HepG2 (cell line): ENCODE data around the gene PON1. TPM values are rescaled to one million over a fixed set of nuclear protein-coding genes. Genes with fewer than 3 reads are reported as not detected.

Experiments
- ATAC-seq: fragments of 200-7000 bp; cut with Tn5 transposase; 3 replicates; pipeline ENCODE4 v1.9.1; 2020; ENCODE audit warnings: mild to moderate bottlenecking, moderate library complexity
- BruUV-seq: library from RNA; stranded (reverse); fragments of 400-500 nt; replicated peaks from 2 replicates; lab custom pipeline; 2021; lab: Mats Ljungman, UMichigan
- CTCF ChIA-PET: fragments of 300-600 bp; formaldehyde crosslinking; extraction: SDS; loops from one replicate; lab custom pipeline; 2021; ENCODE audit warnings: low total read pairs, inconsistent platforms, low intra/inter-chr PET ratio; lab: Yijun Ruan, JAX
- POLR2A ChIA-PET: fragments of 350-600 bp; sonication (Branson Sonifier 250); formaldehyde crosslinking; loops from one replicate; lab custom pipeline; 2020; ENCODE audit warnings: antibody characterized with exemption, inconsistent platforms; lab: Yijun Ruan, JAX
- DNase-seq: peaks from one replicate; pipeline ENCODE4 v3.0.0-alpha.2; 2015; ENCODE audit warnings: low spot score
- FAIRE-seq: peaks from 3 replicates; lab custom pipeline; 2011; peaks lifted over from hg19 to GRCh38; lab: Jason Lieb, UNC
- H2AFZ ChIP-seq: one replicate; pipeline ENCODE4 v1.6.1; 2011; ENCODE audit warnings: low read length, inconsistent platforms
- H3K27ac ChIP-seq: fragments of 300-600 bp; 3 replicates; pipeline ENCODE4 v1.8.0; 2011; ENCODE audit warnings: mixed run types, mild to moderate bottlenecking, mixed read lengths, low read length, inconsistent platforms; ENCODE audit not compliant: insufficient read depth; ENCODE audit errors: extremely low read length
- H3K27me3 ChIP-seq, 2 experiments: fragments of 200-600 bp in 1 of 2; 2 replicates in 1 of 2; 3 replicates in 1 of 2; pipeline versions ENCODE4 v1.6.0 to v1.8.0; 2011; ENCODE audit warnings: low read length in 2 of 2, mild to moderate bottlenecking in 2 of 2, moderate library complexity in 2 of 2, inconsistent platforms in 1 of 2; ENCODE audit not compliant: insufficient read depth in 2 of 2, control insufficient read depth in 1 of 2
- H3K36me3 ChIP-seq, 2 experiments: fragments of 200-600 bp in 1 of 2; replicated peaks in 1 of 2; 2 replicates in 1 of 2; 3 replicates in 1 of 2; pipeline versions ENCODE4 v1.5.1 to v1.8.0; 2011; ENCODE audit warnings: low read length in 2 of 2, inconsistent platforms in 1 of 2; ENCODE audit not compliant: insufficient read depth in 2 of 2, control insufficient read depth in 1 of 2
- H3K4me1 ChIP-seq: 2 replicates; pipeline ENCODE4 v1.5.1; 2012; ENCODE audit warnings: low read length, inconsistent platforms; ENCODE audit not compliant: insufficient read depth
- H3K4me2 ChIP-seq: 2 replicates; pipeline ENCODE4 v1.6.0; 2011; ENCODE audit warnings: low read depth, low read length, inconsistent platforms
- H3K4me3 ChIP-seq, 3 experiments: fragments of 200-600 bp in 1 of 3; sonication (generic), shearing (Covaris generic) in 1 of 3; replicated peaks in 1 of 3; 2 replicates each; pipeline ENCODE4 v1.5.1; 2011 to 2016; ENCODE audit warnings: low read length in 3 of 3, inconsistent platforms in 2 of 3, low read depth in 2 of 3, mild to moderate bottlenecking in 2 of 3, control low read depth in 1 of 3, mixed read lengths in 1 of 3; ENCODE audit not compliant: insufficient read depth in 1 of 3
- H3K79me2 ChIP-seq: one replicate; pipeline ENCODE4 v1.6.1; 2011; ENCODE audit warnings: low read length, inconsistent platforms; ENCODE audit not compliant: insufficient read depth
- H3K9ac ChIP-seq: 2 replicates; pipeline ENCODE4 v1.6.0; 2011; ENCODE audit warnings: mild to moderate bottlenecking, low read depth, low read length, inconsistent platforms; ENCODE audit not compliant: insufficient read depth
- H3K9me3 ChIP-seq: 2 replicates; pipeline ENCODE4 v1.5.1; 2012; ENCODE audit warnings: mild to moderate bottlenecking, low read length
- H4K20me1 ChIP-seq: 2 replicates; pipeline ENCODE4 v1.6.0; 2011; ENCODE audit warnings: inconsistent platforms, mild to moderate bottlenecking, low read length, moderate library complexity; ENCODE audit not compliant: insufficient read depth
- CBX2 ChIP-seq, 2 experiments: fragments of 200-600 bp in 1 of 2; sonication (generic); formaldehyde crosslinking in 1 of 2; IDR thresholded peaks; 2 replicates each; pipeline versions ENCODE4 v1.7.0 to v1.8.1; 2018 to 2022; ENCODE audit warnings: low read depth in 2 of 2, low read length in 1 of 2, mild to moderate bottlenecking in 1 of 2, missing genetic modification reagents in 1 of 2
- MYC ChIP-seq: sonication (generic); formaldehyde crosslinking; IDR thresholded peaks from 2 replicates; pipeline ENCODE4 v1.9.0; 2021; ENCODE audit warnings: missing genetic modification reagents, borderline replicate concordance
- ONECUT2 ChIP-seq: sonication (generic); formaldehyde crosslinking; IDR thresholded peaks from 2 replicates; pipeline ENCODE4 v1.4.0; 2020; ENCODE audit warnings: missing genetic modification reagents
- POLR2AphosphoS2 ChIP-seq: IDR thresholded peaks from 2 replicates; pipeline ENCODE4 v1.6.1; 2011; ENCODE audit warnings: low read depth, low read length, improper control_type of control experiment
- TSC22D2 ChIP-seq: sonication (generic); formaldehyde crosslinking; IDR thresholded peaks from 2 replicates; pipeline ENCODE4 v1.5.1; 2020; ENCODE audit warnings: missing genetic modification reagents, mild to moderate bottlenecking, borderline replicate concordance
- ZBTB26 ChIP-seq: IDR thresholded peaks from 2 replicates; pipeline ENCODE4 v1.6.1; 2016; ENCODE audit warnings: missing compliant biosample characterization, missing genetic modification reagents, borderline replicate concordance
- ZNF510 ChIP-seq: sonication (generic); formaldehyde crosslinking; IDR thresholded peaks from 2 replicates; pipeline ENCODE4 v1.4.0; 2020; ENCODE audit warnings: low read depth, mild to moderate bottlenecking, missing genetic modification reagents
- WGBS: methylation state at CpG from one replicate; pipeline ENCODE4 v1.1.6; 2017; ENCODE audit warnings: low lambda C conversion rate; 5-methylcytosine and 5-hydroxymethylcytosine counted together
- in situ Hi-C: cut with HindIII; loops from 2 replicates; pipeline ENCODE4 v1.10.0; 2017; ENCODE audit warnings: low pct_unique_long_range_greater_than_20kb; ENCODE audit not compliant: extremely low pct_ligation_motif_present
- intact Hi-C: fragments of 100-400 bp; cut with micrococcal nuclease; formaldehyde crosslinking; loops from one replicate; pipeline ENCODE4 v1.10.0; 2022; ENCODE audit not compliant: unreplicated experiment
- polyA plus RNA-seq, 8 experiments: library from polyadenylated mRNA; depleted of rRNA in 3 of 8; stranded (reverse) in 7 of 8; unstranded in 1 of 8; fragments of >200 nt; fragmentation: Illumina TruSeq in 4 of 8; extraction: Trizol in 4 of 8; gene quantifications; 2 replicates each; pipeline versions ENCODE4 v1.2.1 to v1.2.3, GENCODE V29; 2011 to 2016; ENCODE audit warnings: low read depth in 4 of 8, missing spikeins in 1 of 8, mixed read lengths in 1 of 8; ENCODE audit not compliant: insufficient read depth in 1 of 8
- total RNA-seq, 5 experiments: library from RNA; depleted of rRNA; stranded (reverse); fragments of >200 nt; fragmentation: Illumina TruSeq; extraction: Trizol; gene quantifications; 2 replicates each; pipeline ENCODE4 v1.2.3, GENCODE V29; 2016; ENCODE audit warnings: low read depth in 1 of 5
- TF ChIP-seq, protein P1 (sequence below): sonication (generic); formaldehyde crosslinking; IDR thresholded peaks from 2 replicates; pipeline ENCODE4 v1.5.1; 2020; ENCODE audit warnings: mild to moderate bottlenecking, moderate library complexity, missing genetic modification reagents
- TF ChIP-seq, protein P2 (sequence below): sonication (generic); formaldehyde crosslinking; IDR thresholded peaks from 2 replicates; pipeline ENCODE4 v1.4.0; 2020; ENCODE audit warnings: missing genetic modification reagents, borderline replicate concordance
- TF ChIP-seq, protein P3 (sequence below): IDR thresholded peaks from 2 replicates; pipeline ENCODE4 v1.6.1; 2016; ENCODE audit warnings: missing genetic modification reagents, missing compliant biosample characterization
- TF ChIP-seq, protein P4 (sequence below): sonication (generic); formaldehyde crosslinking; IDR thresholded peaks from 2 replicates; pipeline ENCODE4 v1.8.0; 2022; ENCODE audit warnings: missing genetic modification reagents, mild to moderate bottlenecking, inconsistent platforms, borderline replicate concordance

PON1 gene
- total and polyA plus RNA-seq, 2 of the 13 experiments (the other 11 are each of a cell fraction or from before 2014, with no cell fraction given), result 0.27 to 0.57 TPM

DNA sequence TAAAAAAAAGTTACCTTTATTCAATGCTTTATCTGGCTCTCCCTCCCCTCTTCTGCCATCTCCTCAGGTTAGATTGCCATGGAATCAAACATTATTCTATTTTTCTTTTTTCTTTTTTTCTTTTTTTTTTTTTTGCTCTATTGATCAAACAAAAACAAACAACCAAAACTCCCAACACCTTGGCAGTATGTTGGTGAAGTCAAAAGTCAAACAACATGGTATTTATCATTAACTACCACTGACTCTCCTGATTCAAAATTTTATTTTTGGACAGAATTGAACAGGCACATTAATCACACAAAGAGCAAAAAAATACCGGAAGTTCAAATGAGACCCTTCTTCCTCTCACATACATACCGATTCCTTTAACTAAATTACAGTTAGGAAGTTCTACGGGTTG is 6.4 kb downstream of the PON1 start:
- peak overlapping the region in 2 of 3 experiments; percentile 14 to 45; a peak in 3 of 6 replicates for H3K4me3 ChIP-seq
- WGBS, result 29% methylated on average over 3 of the region's 3 CpGs
- no peaks in the 10 kb centered on the region for H3K27me3 ChIP-seq
- H3K9me3 ChIP-seq, result no peaks in the 10 kb centered on the region
- ATAC-seq (peak; percentile 27), FAIRE-seq (no peak), DNase-seq (no peak)
- intact Hi-C loops, result no loop called here
- no TSS peak for BruUV-seq
- peaks cover 33% of the 10 kb centered on the region for H3K4me1 ChIP-seq
- POLR2A ChIA-PET, result no interaction called here
- no peak overlapping the region for H3K9ac ChIP-seq
- CTCF ChIA-PET, result no interaction called here
- TF ChIP-seq MYC (CRISPR knock-in tag) (no peak), ZBTB26 (CRISPR knock-in tag) (no peak), POLR2AphosphoS2 (no peak), CBX2 (IDR thresholded peaks at IDR 0.05; ENCODE audit: low read depth, low read length) (no peak), CBX2 (CRISPR knock-in tag; IDR thresholded peaks at IDR 0.05; ENCODE audit: low read depth) (no peak), ZNF510 (CRISPR knock-in tag) (no peak), TSC22D2 (no peak), ONECUT2 (CRISPR knock-in tag) (no peak)
- TF ChIP-seq, protein P1, sequence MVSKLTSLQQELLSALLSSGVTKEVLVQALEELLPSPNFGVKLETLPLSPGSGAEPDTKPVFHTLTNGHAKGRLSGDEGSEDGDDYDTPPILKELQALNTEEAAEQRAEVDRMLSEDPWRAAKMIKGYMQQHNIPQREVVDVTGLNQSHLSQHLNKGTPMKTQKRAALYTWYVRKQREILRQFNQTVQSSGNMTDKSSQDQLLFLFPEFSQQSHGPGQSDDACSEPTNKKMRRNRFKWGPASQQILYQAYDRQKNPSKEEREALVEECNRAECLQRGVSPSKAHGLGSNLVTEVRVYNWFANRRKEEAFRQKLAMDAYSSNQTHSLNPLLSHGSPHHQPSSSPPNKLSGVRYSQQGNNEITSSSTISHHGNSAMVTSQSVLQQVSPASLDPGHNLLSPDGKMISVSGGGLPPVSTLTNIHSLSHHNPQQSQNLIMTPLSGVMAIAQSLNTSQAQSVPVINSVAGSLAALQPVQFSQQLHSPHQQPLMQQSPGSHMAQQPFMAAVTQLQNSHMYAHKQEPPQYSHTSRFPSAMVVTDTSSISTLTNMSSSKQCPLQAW, result no peak
- TF ChIP-seq, protein P2, sequence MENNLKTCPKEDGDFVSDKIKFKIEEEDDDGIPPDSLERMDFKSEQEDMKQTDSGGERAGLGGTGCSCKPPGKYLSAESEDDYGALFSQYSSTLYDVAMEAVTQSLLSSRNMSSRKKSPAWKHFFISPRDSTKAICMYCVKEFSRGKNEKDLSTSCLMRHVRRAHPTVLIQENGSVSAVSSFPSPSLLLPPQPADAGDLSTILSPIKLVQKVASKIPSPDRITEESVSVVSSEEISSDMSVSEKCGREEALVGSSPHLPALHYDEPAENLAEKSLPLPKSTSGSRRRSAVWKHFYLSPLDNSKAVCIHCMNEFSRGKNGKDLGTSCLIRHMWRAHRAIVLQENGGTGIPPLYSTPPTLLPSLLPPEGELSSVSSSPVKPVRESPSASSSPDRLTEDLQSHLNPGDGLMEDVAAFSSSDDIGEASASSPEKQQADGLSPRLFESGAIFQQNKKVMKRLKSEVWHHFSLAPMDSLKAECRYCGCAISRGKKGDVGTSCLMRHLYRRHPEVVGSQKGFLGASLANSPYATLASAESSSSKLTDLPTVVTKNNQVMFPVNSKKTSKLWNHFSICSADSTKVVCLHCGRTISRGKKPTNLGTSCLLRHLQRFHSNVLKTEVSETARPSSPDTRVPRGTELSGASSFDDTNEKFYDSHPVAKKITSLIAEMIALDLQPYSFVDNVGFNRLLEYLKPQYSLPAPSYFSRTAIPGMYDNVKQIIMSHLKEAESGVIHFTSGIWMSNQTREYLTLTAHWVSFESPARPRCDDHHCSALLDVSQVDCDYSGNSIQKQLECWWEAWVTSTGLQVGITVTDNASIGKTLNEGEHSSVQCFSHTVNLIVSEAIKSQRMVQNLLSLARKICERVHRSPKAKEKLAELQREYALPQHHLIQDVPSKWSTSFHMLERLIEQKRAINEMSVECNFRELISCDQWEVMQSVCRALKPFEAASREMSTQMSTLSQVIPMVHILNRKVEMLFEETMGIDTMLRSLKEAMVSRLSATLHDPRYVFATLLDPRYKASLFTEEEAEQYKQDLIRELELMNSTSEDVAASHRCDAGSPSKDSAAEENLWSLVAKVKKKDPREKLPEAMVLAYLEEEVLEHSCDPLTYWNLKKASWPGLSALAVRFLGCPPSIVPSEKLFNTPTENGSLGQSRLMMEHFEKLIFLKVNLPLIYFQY (CRISPR knock-in tag), result no peak
- TF ChIP-seq, protein P3, sequence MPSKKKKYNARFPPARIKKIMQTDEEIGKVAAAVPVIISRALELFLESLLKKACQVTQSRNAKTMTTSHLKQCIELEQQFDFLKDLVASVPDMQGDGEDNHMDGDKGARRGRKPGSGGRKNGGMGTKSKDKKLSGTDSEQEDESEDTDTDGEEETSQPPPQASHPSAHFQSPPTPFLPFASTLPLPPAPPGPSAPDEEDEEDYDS (CRISPR knock-in tag), result no peak
- TF ChIP-seq, protein P4, sequence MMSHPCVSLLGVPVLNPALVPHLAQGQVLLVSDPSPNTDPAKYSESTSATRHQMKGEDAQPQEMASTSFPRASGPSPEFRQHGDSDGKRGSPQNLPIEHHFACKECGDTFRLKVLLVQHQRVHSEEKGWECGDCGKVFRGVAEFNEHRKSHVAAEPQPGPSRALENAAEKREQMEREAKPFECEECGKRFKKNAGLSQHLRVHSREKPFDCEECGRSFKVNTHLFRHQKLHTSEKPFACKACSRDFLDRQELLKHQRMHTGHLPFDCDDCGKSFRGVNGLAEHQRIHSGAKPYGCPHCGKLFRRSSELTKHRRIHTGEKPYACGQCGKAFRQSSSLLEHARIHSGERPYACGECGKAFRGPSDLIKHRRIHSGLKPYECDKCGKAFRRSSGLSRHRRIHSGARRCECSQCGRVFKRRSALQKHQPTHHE, result no peak
- peak overlapping the region; percentile 62 for H3K4me2 ChIP-seq
- H3K27ac ChIP-seq, result peak overlapping the region; percentile 18
- no peaks in the 10 kb centered on the region for H4K20me1 ChIP-seq
- H3K36me3 ChIP-seq, result no peaks in the 10 kb centered on the region
- H2AFZ ChIP-seq, result no peak overlapping the region
- H3K79me2 ChIP-seq, result no peaks in the 10 kb centered on the region
- in situ Hi-C loops, result no loop called here
